Smooth muscle cell (in vitro differentiated cells): Measurements from ENCODE around the gene SMIM38. TPM values are rescaled to one million over a fixed set of nuclear protein-coding genes. Genes with fewer than 3 reads are reported as not detected.

Experiments
- DNase-seq: peaks from one replicate; lab custom pipeline; 2025; ENCODE audit not compliant: unreplicated experiment; lab: John Stamatoyannopoulos, UW
- H2AFZ ChIP-seq: fragments of 200-600 bp; sonication (generic); 2 replicates; pipeline ENCODE4 v1.6.0; 2016; ENCODE audit warnings: antibody characterized with exemption, low read depth, mild to moderate bottlenecking
- H3F3A ChIP-seq: fragments of 200-600 bp; sonication (generic); 2 replicates; pipeline ENCODE4 v1.6.0; 2017; ENCODE audit warnings: antibody characterized with exemption, low read depth
- H3K27ac ChIP-seq: fragments of 200-600 bp; sonication (generic); 2 replicates; pipeline ENCODE4 v1.5.1; 2016; ENCODE audit warnings: low read depth, mild to moderate bottlenecking
- H3K27me3 ChIP-seq: fragments of 200-600 bp; sonication (generic); 2 replicates; pipeline ENCODE4 v1.6.1; 2016; ENCODE audit warnings: low read depth, mild to moderate bottlenecking
- H3K36me3 ChIP-seq: fragments of 200-600 bp; sonication (generic); 2 replicates; pipeline ENCODE4 v1.5.1; 2016; ENCODE audit warnings: low read depth
- H3K4me1 ChIP-seq: fragments of 200-600 bp; sonication (generic); 2 replicates; pipeline ENCODE4 v1.5.1; 2016; ENCODE audit warnings: low read depth
- H3K4me2 ChIP-seq: fragments of 200-600 bp; sonication (generic); 2 replicates; pipeline ENCODE4 v1.6.0; 2016; ENCODE audit warnings: mild to moderate bottlenecking
- H3K4me3 ChIP-seq: fragments of 200-600 bp; sonication (generic); 2 replicates; pipeline ENCODE4 v1.5.1; 2016; ENCODE audit warnings: mild to moderate bottlenecking
- H3K79me2 ChIP-seq: fragments of 200-600 bp; sonication (generic); 2 replicates; pipeline ENCODE4 v1.6.0; 2016; ENCODE audit warnings: low read depth, mild to moderate bottlenecking
- H3K9ac ChIP-seq: fragments of 200-600 bp; sonication (generic); 2 replicates; pipeline ENCODE4 v1.6.0; 2016; ENCODE audit warnings: low read depth
- H3K9me3 ChIP-seq: fragments of 200-600 bp; sonication (generic); replicated peaks from 2 replicates; pipeline ENCODE4 v1.5.1; 2016; ENCODE audit warnings: low read depth
- H4K20me1 ChIP-seq: fragments of 200-600 bp; sonication (generic); 2 replicates; pipeline ENCODE4 v1.6.0; 2016; ENCODE audit warnings: low read depth
- CTCF ChIP-seq: fragments of 200-600 bp; sonication (generic); IDR thresholded peaks from 2 replicates; pipeline ENCODE4 v1.5.1; 2017; ENCODE audit warnings: borderline replicate concordance, mild to moderate bottlenecking, antibody characterized with exemption; ENCODE audit not compliant: insufficient read depth, poor library complexity, severe bottlenecking
- WGBS: methylation state at CpG from one replicate; pipeline ENCODE4 v1.1.7; 2016; ENCODE audit warnings: low lambda C conversion rate; 5-methylcytosine and 5-hydroxymethylcytosine counted together
- polyA plus RNA-seq: library from polyadenylated mRNA; unstranded; fragments of >200 nt; fragmentation: Nextera tagmentation; extraction: Ambion mirVana; gene quantifications from 2 replicates; pipeline ENCODE4 v1.2.1, GENCODE V29; 2016
- total RNA-seq: library from RNA; depleted of rRNA; stranded (reverse); fragments of >200 nt; gene quantifications from 2 replicates; pipeline ENCODE4 v1.2.3, GENCODE V29; 2014

SMIM38 gene
- total and polyA plus RNA-seq, 2 experiments from 2014 or later = 0.27 TPM; not detected in 1

DNA sequence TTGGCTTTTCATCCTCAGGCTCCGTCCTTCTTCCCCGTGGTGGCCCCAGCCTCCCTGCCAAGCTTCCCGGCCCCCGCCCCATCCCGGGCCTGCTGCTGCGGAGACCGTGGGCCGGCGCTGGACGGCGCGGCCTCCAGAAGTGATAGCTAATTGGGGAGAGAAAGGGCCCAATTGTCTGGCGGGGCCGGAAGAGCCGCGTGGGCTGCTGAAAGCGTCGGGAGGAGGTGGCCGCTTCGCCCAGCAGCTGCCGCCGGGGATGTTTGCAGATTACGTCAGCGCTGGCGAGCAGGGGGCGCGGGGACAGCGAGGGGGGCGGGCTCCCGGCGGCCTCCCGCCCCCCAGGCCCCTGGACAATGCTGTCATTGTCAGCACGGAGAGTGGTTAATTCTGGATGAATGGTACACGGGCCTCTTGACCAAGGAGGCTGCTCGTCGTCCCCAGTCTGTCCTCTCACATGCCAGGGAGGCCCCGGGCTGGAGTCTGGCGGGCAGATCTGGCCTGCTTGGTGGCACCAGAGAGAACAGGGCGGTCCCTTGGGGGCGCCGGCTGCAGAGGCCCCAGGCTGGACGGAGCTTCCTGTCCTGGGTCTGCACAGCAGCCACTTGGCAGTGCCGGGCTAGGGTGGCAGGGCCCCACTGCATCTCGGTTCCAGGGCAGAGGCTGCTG, 1.6 kb downstream of the SMIM38 start:
- peaks cover 14% of the 10 kb centered on the region for H3K4me1 ChIP-seq
- no peaks in the 10 kb centered on the region for H3K9me3 ChIP-seq
- DNase-seq = no peak
- H3K27me3 ChIP-seq = no peaks in the 10 kb centered on the region
- H3K9ac ChIP-seq = no peak overlapping the region
- H3K36me3 ChIP-seq = no peaks in the 10 kb centered on the region
- 56% methylated on average over 14 of the region's 44 CpGs for WGBS
- H3F3A ChIP-seq = no peaks in the 10 kb centered on the region
- H2AFZ ChIP-seq = no peak overlapping the region
- peak overlapping the region; percentile 62 for H3K27ac ChIP-seq
- H3K79me2 ChIP-seq = no peaks in the 10 kb centered on the region
- no peak for TF ChIP-seq CTCF
- peak overlapping the region; percentile 58 for H3K4me2 ChIP-seq
- no peaks in the 10 kb centered on the region for H4K20me1 ChIP-seq
- no peak overlapping the region for H3K4me3 ChIP-seq

DNA sequence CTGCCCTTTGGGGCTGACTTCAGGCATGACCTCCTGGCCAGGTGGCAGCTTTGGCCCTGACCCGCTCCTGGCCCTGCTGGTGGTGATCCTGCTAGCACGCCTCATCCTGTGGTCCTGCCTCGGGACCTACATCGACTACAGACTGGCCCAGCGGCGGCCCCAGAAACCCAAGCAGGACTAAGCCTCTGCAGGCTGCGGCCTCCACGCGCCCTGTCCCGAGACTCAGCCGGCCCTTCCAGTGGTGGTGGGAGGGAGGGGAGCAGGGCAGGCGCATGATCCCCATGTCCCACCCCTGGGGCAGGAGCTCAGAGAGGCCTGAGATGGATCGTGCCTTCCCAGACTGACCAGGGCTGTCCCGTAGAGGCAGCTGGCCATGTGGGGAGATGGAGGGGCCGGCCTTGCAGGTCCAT, 2.1 kb downstream of the SMIM38 start:
- no peak overlapping the region for H3K9ac ChIP-seq
- H3K4me1 ChIP-seq = peaks cover 11% of the 10 kb centered on the region
- H3K4me3 ChIP-seq = no peak overlapping the region
- H3K27me3 ChIP-seq = no peaks in the 10 kb centered on the region
- H3K79me2 ChIP-seq = no peaks in the 10 kb centered on the region
- TF ChIP-seq CTCF = no peak
- no peaks in the 10 kb centered on the region for H3F3A ChIP-seq
- H3K9me3 ChIP-seq = no peaks in the 10 kb centered on the region
- no peak for DNase-seq
- H4K20me1 ChIP-seq = no peaks in the 10 kb centered on the region
- H3K4me2 ChIP-seq = no peak overlapping the region
- 95% methylated on average over 15 of the region's 15 CpGs for WGBS
- H3K36me3 ChIP-seq = no peaks in the 10 kb centered on the region
- no peak overlapping the region for H3K27ac ChIP-seq
- no peak overlapping the region for H2AFZ ChIP-seq

DNA sequence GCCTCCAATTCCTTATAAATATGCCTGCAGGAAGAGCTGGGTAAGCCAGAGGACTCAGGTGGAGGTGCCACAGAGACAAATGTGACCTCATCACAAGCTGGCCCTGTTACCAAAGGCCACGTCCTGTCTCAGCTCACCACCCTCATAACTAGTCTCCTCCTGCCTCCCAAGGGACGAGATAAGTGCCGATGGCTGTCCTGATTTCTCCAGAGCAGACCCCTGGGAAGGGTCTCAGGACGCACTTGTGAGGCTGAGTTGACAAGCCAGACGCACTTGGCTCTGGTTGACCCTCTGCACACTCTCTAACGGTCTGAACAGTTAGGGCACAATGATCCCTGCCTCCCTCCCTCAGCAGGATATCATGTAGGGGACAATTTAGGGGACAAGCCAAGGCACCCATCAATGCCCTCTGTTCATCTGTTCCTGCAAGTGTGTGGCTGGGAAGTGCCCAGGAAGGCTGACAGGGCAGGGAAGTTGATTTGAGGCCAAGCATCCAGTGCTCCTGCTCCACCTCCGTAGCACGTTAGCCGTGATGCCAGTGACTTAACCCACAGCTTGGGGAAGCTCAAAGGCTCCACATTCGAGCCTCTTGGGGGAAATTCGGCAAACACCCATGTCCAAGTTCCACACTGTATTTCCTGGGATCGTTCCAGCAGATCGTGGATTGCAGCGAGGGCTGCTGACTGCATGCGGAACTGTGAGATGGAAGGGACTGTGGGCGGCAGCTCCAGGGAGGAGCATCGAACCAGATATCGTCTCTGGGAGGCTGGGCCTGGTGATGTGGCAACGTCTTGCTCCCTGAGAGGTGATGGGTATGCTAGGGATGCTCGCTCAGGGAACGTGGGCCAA, 2.8 kb downstream of the SMIM38 start:
- Histone ChIP-seq H3K36me3 (no peaks in the 10 kb centered on the region), H3K9me3 (no peaks in the 10 kb centered on the region)

More for the DNA sequence above, 2.8 kb downstream of the SMIM38 start:
- no peak overlapping the region for H3K27ac ChIP-seq
- H4K20me1 ChIP-seq = no peaks in the 10 kb centered on the region
- no peak for TF ChIP-seq CTCF
- no peak for DNase-seq
- WGBS = 80% methylated on average over 21 of the region's 21 CpGs
- no peaks in the 10 kb centered on the region for H3F3A ChIP-seq
- no peaks in the 10 kb centered on the region for H3K79me2 ChIP-seq
- H3K4me2 ChIP-seq = no peak overlapping the region
- H3K27me3 ChIP-seq = no peaks in the 10 kb centered on the region
- peaks cover 11% of the 10 kb centered on the region for H3K4me1 ChIP-seq
- no peak overlapping the region for H3K4me3 ChIP-seq
- H3K9ac ChIP-seq = no peak overlapping the region
- H2AFZ ChIP-seq = no peak overlapping the region
